Measurements from ENCODE around the gene HOOK1.

DNA sequence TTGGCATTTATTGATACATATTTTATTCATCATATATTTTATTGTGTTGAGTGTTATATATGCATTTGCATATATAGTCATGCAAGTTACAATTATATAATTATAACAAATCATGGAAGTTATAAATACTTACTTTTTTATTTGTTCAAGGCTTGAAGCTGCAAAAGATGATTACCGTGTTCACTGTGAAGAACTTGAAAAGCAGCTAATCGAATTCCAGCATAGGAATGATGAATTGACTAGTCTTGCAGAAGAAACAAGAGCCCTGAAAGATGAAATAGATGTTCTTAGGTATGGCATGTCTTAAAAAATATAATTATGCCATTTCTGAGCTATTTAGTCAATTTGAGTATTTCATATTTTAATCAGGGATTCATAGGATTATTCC, 32.1 kb downstream of the HOOK1 start:
- TF ChIP-seq POLR2AphosphoS5 (IDR thresholded peaks at IDR 0.05; ENCODE audit: low read depth, low read length) (no peak), TCF7L2 (IDR thresholded peaks at IDR 0.05; ENCODE audit: low read depth, low read length) (no peak), SIN3A (IDR thresholded peaks at IDR 0.05; ENCODE audit: borderline replicate concordance, insufficient read depth, low read depth, low read length) (no peak)
- TF ChIP-seq, protein P1, sequence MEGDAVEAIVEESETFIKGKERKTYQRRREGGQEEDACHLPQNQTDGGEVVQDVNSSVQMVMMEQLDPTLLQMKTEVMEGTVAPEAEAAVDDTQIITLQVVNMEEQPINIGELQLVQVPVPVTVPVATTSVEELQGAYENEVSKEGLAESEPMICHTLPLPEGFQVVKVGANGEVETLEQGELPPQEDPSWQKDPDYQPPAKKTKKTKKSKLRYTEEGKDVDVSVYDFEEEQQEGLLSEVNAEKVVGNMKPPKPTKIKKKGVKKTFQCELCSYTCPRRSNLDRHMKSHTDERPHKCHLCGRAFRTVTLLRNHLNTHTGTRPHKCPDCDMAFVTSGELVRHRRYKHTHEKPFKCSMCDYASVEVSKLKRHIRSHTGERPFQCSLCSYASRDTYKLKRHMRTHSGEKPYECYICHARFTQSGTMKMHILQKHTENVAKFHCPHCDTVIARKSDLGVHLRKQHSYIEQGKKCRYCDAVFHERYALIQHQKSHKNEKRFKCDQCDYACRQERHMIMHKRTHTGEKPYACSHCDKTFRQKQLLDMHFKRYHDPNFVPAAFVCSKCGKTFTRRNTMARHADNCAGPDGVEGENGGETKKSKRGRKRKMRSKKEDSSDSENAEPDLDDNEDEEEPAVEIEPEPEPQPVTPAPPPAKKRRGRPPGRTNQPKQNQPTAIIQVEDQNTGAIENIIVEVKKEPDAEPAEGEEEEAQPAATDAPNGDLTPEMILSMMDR (IDR thresholded peaks at IDR 0.05), result no peak
- TF ChIP-seq, protein P2, sequence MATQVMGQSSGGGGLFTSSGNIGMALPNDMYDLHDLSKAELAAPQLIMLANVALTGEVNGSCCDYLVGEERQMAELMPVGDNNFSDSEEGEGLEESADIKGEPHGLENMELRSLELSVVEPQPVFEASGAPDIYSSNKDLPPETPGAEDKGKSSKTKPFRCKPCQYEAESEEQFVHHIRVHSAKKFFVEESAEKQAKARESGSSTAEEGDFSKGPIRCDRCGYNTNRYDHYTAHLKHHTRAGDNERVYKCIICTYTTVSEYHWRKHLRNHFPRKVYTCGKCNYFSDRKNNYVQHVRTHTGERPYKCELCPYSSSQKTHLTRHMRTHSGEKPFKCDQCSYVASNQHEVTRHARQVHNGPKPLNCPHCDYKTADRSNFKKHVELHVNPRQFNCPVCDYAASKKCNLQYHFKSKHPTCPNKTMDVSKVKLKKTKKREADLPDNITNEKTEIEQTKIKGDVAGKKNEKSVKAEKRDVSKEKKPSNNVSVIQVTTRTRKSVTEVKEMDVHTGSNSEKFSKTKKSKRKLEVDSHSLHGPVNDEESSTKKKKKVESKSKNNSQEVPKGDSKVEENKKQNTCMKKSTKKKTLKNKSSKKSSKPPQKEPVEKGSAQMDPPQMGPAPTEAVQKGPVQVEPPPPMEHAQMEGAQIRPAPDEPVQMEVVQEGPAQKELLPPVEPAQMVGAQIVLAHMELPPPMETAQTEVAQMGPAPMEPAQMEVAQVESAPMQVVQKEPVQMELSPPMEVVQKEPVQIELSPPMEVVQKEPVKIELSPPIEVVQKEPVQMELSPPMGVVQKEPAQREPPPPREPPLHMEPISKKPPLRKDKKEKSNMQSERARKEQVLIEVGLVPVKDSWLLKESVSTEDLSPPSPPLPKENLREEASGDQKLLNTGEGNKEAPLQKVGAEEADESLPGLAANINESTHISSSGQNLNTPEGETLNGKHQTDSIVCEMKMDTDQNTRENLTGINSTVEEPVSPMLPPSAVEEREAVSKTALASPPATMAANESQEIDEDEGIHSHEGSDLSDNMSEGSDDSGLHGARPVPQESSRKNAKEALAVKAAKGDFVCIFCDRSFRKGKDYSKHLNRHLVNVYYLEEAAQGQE (IDR thresholded peaks at IDR 0.05; ENCODE audit: insufficient read depth in 1 of 2, low read depth in 2 of 2, low read length in 1 of 2), result no peak
